A549 (cell line): ENCODE data around the gene INPP5F.

ENCODE experiments used
- POLR2A ChIP-seq: IDR thresholded peaks from 2 replicates; pipeline ENCODE4 v1.6.1; 2012; ENCODE audit warnings: mild to moderate bottlenecking, low read length
- SMC3 ChIP-seq: fragments of >200 bp; sonication (Bioruptor Twin); formaldehyde crosslinking; IDR thresholded peaks from 3 replicates; pipeline ENCODE4 v1.6.1; 2018; ENCODE audit warnings: inconsistent platforms
- TF ChIP-seq, protein P1 (sequence below): fragments of >200 bp; sonication (Bioruptor Twin); formaldehyde crosslinking; IDR thresholded peaks from 3 replicates; pipeline ENCODE4 v1.5.1; 2016
- TF ChIP-seq, protein P2 (sequence below): fragments of 150-350 bp; IDR thresholded peaks from 2 replicates; pipeline ENCODE4 v1.6.1; 2014; ENCODE audit warnings: low read depth, mild to moderate bottlenecking, low read length
- TF ChIP-seq, protein P3 (sequence below): IDR thresholded peaks from 2 replicates; pipeline ENCODE4 v1.6.1; 2012

DNA sequence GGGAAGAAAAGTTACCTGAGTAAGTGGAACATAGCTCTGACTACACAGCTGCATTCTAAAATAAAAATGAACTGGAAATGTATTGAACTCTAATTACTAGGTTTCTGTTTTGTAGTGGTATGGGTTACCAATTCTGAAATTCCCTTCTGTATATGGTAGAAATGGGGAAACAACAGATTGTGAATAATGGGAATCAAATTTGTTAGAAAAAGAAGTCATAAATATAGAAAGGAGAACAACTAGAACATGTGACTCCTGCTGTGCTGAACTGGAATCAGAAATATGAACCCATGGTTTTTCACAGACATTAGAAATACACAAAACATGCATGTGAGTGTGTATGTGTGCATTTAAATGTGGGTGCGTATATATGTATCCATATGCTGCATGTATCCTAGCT is 119.8 kb downstream of the INPP5F start:
- TF ChIP-seq, protein P1, sequence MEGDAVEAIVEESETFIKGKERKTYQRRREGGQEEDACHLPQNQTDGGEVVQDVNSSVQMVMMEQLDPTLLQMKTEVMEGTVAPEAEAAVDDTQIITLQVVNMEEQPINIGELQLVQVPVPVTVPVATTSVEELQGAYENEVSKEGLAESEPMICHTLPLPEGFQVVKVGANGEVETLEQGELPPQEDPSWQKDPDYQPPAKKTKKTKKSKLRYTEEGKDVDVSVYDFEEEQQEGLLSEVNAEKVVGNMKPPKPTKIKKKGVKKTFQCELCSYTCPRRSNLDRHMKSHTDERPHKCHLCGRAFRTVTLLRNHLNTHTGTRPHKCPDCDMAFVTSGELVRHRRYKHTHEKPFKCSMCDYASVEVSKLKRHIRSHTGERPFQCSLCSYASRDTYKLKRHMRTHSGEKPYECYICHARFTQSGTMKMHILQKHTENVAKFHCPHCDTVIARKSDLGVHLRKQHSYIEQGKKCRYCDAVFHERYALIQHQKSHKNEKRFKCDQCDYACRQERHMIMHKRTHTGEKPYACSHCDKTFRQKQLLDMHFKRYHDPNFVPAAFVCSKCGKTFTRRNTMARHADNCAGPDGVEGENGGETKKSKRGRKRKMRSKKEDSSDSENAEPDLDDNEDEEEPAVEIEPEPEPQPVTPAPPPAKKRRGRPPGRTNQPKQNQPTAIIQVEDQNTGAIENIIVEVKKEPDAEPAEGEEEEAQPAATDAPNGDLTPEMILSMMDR, result no peak
- TF ChIP-seq, protein P2, sequence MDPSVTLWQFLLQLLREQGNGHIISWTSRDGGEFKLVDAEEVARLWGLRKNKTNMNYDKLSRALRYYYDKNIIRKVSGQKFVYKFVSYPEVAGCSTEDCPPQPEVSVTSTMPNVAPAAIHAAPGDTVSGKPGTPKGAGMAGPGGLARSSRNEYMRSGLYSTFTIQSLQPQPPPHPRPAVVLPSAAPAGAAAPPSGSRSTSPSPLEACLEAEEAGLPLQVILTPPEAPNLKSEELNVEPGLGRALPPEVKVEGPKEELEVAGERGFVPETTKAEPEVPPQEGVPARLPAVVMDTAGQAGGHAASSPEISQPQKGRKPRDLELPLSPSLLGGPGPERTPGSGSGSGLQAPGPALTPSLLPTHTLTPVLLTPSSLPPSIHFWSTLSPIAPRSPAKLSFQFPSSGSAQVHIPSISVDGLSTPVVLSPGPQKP, result no peak
- TF ChIP-seq, protein P3, sequence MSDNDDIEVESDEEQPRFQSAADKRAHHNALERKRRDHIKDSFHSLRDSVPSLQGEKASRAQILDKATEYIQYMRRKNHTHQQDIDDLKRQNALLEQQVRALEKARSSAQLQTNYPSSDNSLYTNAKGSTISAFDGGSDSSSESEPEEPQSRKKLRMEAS, result no peak
- no peak for TF ChIP-seq POLR2A
- TF ChIP-seq SMC3, result no peak
